AG09309 (cell line): Measurements from ENCODE around the gene LMBRD1.
"Not testable (repeated sequence)": the region's sequence is repeated elsewhere in the genome, so short reads cannot be mapped to it uniquely, and the experiment has no call there.

Experiments
- DNase-seq: peaks from one replicate; pipeline ENCODE4 v3.0.0-alpha.2; 2010; ENCODE audit warnings: low read depth
- H3K4me3 ChIP-seq: 2 replicates; pipeline ENCODE4 v1.5.1; 2011; ENCODE audit warnings: mild to moderate bottlenecking, low read depth, low read length, moderate library complexity; ENCODE audit not compliant: control insufficient read depth
- CTCF ChIP-seq: IDR thresholded peaks from 2 replicates; pipeline ENCODE4 v1.5.1; 2011; ENCODE audit warnings: mild to moderate bottlenecking, low read depth, low read length, inconsistent platforms; ENCODE audit not compliant: insufficient read depth, control insufficient read depth; ENCODE audit errors: missing control alignments

The LMBRD1 gene

DNA sequence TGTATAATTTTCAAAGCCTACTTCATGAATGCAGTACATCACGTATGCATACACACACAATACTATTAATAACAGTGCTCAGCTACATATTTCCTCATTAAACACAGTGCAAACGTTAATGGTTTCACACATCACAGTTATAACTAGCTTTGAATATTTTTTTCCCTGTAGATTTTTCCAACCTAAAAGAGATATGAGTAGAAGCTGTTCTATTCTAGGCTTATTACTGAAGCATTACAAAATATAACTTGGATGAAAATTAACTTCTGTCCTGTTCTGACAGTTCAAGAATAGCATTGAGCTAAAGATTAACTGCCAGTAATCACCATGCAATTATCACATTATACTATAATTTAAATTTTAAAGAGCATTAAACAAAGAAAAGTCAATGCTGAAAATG, 6.2 kb downstream of the LMBRD1 start:
- TF ChIP-seq CTCF = no peak
- H3K4me3 ChIP-seq = no peak overlapping the region
- DNase-seq = no peak

DNA sequence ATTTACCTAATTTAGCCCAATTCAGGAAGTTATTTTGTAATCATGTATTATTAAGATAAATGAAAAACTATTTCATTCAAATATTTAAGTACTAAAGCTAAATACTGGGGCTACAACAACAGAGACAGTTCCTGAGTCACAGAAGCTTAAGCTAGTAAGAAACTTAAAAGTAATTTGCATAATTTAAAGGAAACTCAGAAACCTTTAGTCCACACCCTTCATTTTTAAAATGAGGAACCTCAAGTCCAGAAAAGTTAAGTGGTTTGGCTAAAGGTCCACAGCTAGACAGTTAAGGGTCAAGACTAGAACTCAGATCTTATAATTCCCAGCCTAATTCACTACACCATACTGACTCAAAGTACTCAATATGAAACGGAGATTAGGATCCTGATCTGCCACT, 7.2 kb downstream of the LMBRD1 start:
- TF ChIP-seq CTCF = no peak
- no peak for DNase-seq
- H3K4me3 ChIP-seq = no peak overlapping the region

GRCh38 chr6:69787436-69787835, 9.4 kb downstream of the LMBRD1 start:
- DNase-seq, H3K4me3 ChIP-seq: not testable (repeated sequence)

DNA sequence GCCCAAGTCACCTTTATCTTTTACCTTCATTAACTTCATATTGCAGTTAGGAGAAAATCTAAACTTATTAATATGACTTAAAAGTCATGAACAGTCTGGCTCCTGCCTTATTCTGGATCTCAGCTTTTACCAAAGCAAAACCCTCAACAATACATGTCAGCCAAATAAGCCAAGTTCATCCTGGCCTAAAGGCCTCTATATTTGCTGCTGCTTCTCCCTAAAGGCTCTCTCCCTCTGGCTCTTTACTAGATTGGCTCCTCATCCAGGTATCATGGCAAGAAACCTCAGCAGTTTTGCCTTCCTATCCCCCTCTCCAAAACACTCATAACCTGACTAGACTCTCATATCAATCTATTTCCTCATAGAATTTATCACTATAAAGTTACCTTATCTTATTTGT, 11.1 kb downstream of the LMBRD1 start:
- no peak overlapping the region for H3K4me3 ChIP-seq
- no peak for TF ChIP-seq CTCF
- no peak for DNase-seq

- TF ChIP-seq CTCF = no peak
- DNase-seq = no peak
- no peak overlapping the region for H3K4me3 ChIP-seq
These were observed 12.0 kb downstream of the LMBRD1 start for GRCh38 chr6:69784595-69785377.

- no peak overlapping the region for H3K4me3 ChIP-seq
- no peak for TF ChIP-seq CTCF
- DNase-seq = no peak
These were observed 13.7 kb downstream of the LMBRD1 start for GRCh38 chr6:69783108-69783507.

- TF ChIP-seq CTCF = no peak
- no peak for DNase-seq
- no peak overlapping the region for H3K4me3 ChIP-seq
These were observed 16.1 kb downstream of the LMBRD1 start for GRCh38 chr6:69780585-69781178.
